Esophagus (tissue), 2 donors: ENCODE results near the gene PTPRT. TPM values are rescaled to one million over a fixed set of nuclear protein-coding genes. Genes with fewer than 3 reads are reported as not detected.

Experiments
- H3K27ac ChIP-seq, 2 donors: one replicate each; pipeline ENCODE4 v1.5.1; 2013; ENCODE audit warnings: low read depth in 2 of 2, mild to moderate bottlenecking in 2 of 2, inconsistent platforms in 1 of 2, low read length in 1 of 2, moderate library complexity in 1 of 2
- H3K27me3 ChIP-seq, 2 donors: one replicate each; pipeline ENCODE4 v1.6.1; 2013; ENCODE audit warnings: low read length in 2 of 2, control low read depth in 1 of 2, mild to moderate bottlenecking in 1 of 2; ENCODE audit not compliant: insufficient read depth in 2 of 2, control insufficient read depth in 1 of 2
- H3K36me3 ChIP-seq, 2 donors: one replicate each; pipeline ENCODE4 v1.6.1; 2013; ENCODE audit warnings: low read length in 1 of 2; ENCODE audit not compliant: control insufficient read depth in 2 of 2, insufficient read depth in 2 of 2
- H3K4me1 ChIP-seq, 2 donors: one replicate each; pipeline ENCODE4 v1.6.1; 2013; ENCODE audit warnings: low read length in 1 of 2; ENCODE audit not compliant: control insufficient read depth in 2 of 2, insufficient read depth in 2 of 2
- H3K4me3 ChIP-seq, 2 donors: one replicate each; pipeline ENCODE4 v1.5.1; 2013; ENCODE audit warnings: low read length in 2 of 2, mild to moderate bottlenecking in 2 of 2, low read depth in 1 of 2, moderate library complexity in 1 of 2
- H3K9me3 ChIP-seq, 2 donors: one replicate each; pipeline ENCODE4 v1.6.1; 2013; ENCODE audit warnings: mild to moderate bottlenecking in 2 of 2, low read depth in 1 of 2, low read length in 1 of 2, moderate library complexity in 1 of 2; ENCODE audit not compliant: control insufficient read depth in 2 of 2, insufficient read depth in 1 of 2
- WGBS, 2 donors: extraction: QIAGEN DNeasy Blood & Tissue Kit; methylation state at CpG; one replicate each; pipeline ENCODE4 v1.1.7; 2013; 5-methylcytosine and 5-hydroxymethylcytosine counted together
- polyA plus RNA-seq, 2 donors: library from polyadenylated mRNA; stranded (reverse); fragments of 200-250 nt; gene quantifications; one replicate each; pipeline ENCODE4 v1.2.3, GENCODE V29; 2013
- donor health status: healthy with polysubstance abuse.
- donor health status: Bipolar disorder and iron deficiency.

The PTPRT gene
- polyA plus RNA-seq, 2 donors = under 0.01 TPM

DNA sequence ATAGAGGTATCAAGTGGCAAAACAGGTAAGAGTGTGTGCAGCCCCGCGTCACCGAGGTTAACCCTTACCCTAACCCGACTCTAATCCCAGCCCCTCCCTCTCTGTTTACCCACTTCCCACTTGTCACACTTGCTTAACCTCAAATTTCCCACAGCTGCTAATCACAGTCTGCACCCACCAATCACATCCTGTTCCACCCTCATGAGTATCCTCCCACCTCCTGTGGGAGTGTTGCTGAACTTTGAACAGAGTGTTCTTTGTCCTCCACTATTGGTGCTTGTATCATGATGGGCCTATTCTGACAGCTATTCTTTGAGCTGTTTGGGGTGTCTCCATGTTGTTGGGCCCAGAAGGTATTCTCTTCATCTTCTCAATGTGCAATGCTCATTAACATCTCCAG is 487.8 kb downstream of the PTPRT start:
- no peaks in the 10 kb centered on the region for H3K4me1 ChIP-seq
- no peaks in the 10 kb centered on the region for H3K36me3 ChIP-seq
- no peaks in the 10 kb centered on the region for H3K9me3 ChIP-seq
- H3K27me3 ChIP-seq = no peaks in the 10 kb centered on the region
- H3K4me3 ChIP-seq = no peak overlapping the region
- 64 to 79% methylated on average over 4 of the region's 4 CpGs for WGBS, 2 donors
- no peak overlapping the region for H3K27ac ChIP-seq

DNA sequence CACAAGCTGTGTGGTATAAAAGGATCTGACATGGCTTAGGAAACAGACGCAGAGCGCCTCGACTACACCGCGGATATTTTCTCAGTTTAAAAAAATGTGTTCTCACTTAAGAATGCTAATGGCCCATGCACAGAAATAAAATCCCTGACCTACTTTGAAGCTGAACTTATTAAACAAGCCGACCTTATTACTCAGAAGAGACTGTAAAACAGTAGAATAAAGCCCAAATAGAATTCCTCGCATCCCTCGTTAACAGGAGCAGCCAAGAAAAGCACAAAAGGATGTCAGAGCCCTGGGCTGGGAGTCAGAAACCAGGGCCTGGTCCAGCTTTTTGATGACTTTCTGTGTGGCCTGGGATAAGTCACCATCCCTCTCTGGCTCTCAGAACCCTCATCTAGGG is 489.3 kb downstream of the PTPRT start:
- H3K27me3 ChIP-seq = no peaks in the 10 kb centered on the region
- 66 to 73% methylated on average over 8 of the region's 8 CpGs for WGBS, 2 donors
- no peak overlapping the region for H3K4me3 ChIP-seq
- H3K4me1 ChIP-seq = no peaks in the 10 kb centered on the region
- H3K9me3 ChIP-seq = no peaks in the 10 kb centered on the region
- H3K27ac ChIP-seq = no peak overlapping the region
- no peaks in the 10 kb centered on the region for H3K36me3 ChIP-seq

DNA sequence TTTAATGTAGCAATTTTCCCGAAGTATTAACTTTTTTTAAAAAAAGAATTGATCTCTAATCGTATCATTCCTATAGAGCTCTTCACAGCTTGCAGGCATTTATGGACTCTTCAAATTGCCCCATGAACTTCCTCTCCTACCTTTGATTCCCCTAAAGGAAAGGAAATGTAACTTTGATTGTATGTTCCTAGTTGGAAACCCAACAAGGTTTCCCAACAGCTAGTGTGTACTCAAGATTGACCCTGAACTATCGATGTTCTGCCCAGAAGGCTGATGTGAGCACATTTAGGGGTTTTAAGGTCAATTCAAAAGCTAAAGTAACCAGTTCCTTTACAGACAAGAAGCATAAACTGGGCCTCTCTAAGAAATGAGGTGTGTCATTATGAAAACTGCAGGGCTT is 491.7 kb downstream of the PTPRT start:
- no peak overlapping the region for H3K4me3 ChIP-seq
- no peaks in the 10 kb centered on the region for H3K9me3 ChIP-seq
- H3K4me1 ChIP-seq = no peaks in the 10 kb centered on the region
- H3K27ac ChIP-seq = no peak overlapping the region
- no peaks in the 10 kb centered on the region for H3K27me3 ChIP-seq
- no peaks in the 10 kb centered on the region for H3K36me3 ChIP-seq
- WGBS, 2 donors = 60 to 81% methylated on average over 3 of the region's 3 CpGs

DNA sequence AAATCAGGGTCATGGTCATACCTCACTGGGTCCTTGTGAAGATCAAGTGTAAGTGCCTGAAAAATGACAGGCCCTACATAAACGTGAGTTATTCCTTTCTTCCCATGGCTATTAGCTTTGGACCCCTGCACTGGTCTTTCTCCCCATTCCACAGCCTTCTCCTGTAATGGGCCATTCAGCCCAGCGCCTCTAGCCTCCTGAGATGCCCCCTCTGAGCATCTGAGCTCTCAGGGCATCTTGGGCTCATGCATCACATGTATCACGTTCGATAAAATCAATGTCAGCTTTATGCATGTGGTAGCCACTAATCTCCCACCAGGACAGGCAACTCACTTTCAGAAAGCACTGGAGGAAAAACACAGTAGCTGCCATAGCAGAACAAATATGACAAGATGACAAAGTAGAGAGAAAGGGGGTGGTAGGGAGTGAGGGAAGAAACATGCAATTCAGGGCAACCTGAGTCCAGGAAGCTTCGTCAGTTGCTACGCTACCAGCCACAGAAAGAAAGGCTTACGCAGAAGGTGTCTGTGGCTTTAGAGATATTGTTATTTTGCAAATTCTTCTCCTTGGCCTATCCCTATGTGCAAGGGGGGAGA is 498.8 kb downstream of the PTPRT start:
- no peak overlapping the region for H3K27ac ChIP-seq
- H3K4me1 ChIP-seq = no peaks in the 10 kb centered on the region
- no peak overlapping the region for H3K4me3 ChIP-seq
- no peaks in the 10 kb centered on the region for H3K27me3 ChIP-seq
- WGBS, 2 donors = 84 to 85% methylated on average over 7 of the region's 7 CpGs
- H3K9me3 ChIP-seq = peaks cover 0 to 4% of the 10 kb centered on the region in 2 donors
- no peaks in the 10 kb centered on the region for H3K36me3 ChIP-seq

DNA sequence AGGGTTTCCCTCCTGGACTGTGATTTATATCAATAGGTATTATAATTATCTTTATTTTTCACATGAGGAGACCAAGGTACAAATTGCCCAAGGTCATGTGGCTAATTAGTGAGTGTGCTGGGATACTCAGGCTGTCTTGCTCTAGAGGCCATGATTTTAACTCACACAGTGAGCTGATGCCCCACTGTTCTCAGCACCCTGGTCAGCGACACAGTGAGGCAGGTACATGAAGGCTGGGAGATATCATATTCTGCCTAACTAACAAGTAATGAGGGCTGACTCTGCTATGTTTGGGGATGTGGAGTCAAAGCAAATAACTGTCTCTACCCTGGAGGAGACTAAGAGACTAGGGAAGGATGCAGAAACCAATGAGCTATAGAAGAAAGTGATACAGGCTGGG is 501.1 kb downstream of the PTPRT start:
- WGBS, 2 donors = 46 to 50% methylated on average over 1 of the region's 1 CpG
- H3K4me3 ChIP-seq = no peak overlapping the region
- H3K9me3 ChIP-seq = peaks cover 0 to 4% of the 10 kb centered on the region in 2 donors
- H3K4me1 ChIP-seq = no peaks in the 10 kb centered on the region
- H3K27me3 ChIP-seq = no peaks in the 10 kb centered on the region
- H3K36me3 ChIP-seq = no peaks in the 10 kb centered on the region
- no peak overlapping the region for H3K27ac ChIP-seq

DNA sequence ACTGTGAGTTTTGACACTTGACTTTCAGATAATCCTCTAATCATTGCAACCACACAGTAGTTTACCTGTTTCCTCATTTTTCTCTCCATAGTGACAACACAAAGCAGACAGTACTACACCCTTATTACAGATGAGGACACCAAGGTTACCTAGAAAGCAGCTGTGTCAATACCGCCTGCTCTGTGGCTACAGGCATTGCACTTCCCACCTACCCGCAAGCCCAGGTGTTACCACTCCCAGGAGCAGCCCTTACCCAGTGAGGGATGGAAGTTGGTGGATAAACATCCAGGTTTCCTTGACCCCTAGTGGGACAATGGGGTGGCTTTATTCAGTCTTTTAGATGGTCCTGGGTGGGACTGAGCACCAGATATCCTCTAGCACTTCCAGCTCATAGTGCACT is 503.6 kb downstream of the PTPRT start:
- WGBS, 2 donors = 81 to 85% methylated on average over 2 of the region's 2 CpGs
- Histone ChIP-seq H3K36me3 (no peaks in the 10 kb centered on the region), H3K27ac (no peak overlapping the region), H3K4me1 (no peaks in the 10 kb centered on the region), H3K4me3 (no peak overlapping the region), H3K9me3 (peaks cover 0 to 4% of the 10 kb centered on the region in 2 donors), H3K27me3 (no peaks in the 10 kb centered on the region)

DNA sequence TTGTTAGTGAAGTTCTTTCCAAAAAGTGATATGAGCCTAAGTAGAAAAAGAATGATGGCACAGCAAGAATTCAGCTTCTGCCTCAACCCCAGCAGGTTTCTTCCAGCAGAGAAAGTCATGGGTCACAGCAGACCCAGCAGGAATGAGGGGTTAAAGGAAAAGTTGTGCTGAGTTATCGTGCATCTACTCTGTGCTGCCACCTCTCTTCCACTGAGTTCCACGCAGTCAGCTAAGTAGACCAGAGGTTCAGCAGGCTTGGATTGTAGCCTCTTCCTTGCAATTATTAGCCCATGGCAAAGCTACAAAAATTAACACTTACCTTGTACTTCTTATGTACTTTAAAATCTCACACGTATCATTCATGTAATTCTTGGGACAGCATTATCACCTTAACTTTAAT is 510.8 kb downstream of the PTPRT start:
- Histone ChIP-seq H3K4me3 (no peak overlapping the region), H3K9me3 (peaks cover 0 to 3% of the 10 kb centered on the region in 2 donors), H3K27ac (no peak overlapping the region), H3K4me1 (no peaks in the 10 kb centered on the region), H3K36me3 (no peaks in the 10 kb centered on the region), H3K27me3 (no peaks in the 10 kb centered on the region)
- WGBS, 2 donors = 37 to 48% methylated on average over 3 of the region's 3 CpGs

DNA sequence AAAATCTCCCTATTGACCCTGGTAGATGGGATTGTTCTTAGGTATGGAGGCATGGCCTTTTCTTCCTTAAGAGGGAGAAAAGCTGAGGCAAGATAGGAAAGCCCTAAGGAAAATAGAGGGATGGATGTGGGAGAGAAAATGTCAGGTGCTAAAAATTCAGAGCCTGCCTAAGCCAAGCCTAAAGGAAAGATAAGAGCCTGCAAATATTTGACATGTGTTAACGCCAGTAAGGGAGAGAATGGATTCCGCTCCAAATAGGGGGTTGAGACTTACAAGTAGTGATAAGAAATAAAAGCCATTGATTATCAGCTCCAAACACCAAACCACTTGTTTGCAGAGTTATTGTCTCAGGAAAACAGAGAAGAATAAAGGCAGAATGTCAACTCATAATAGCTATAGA is 533.6 kb downstream of the PTPRT start:
- no peaks in the 10 kb centered on the region for H3K9me3 ChIP-seq
- no peaks in the 10 kb centered on the region for H3K4me1 ChIP-seq
- 48 to 53% methylated on average over 2 of the region's 2 CpGs for WGBS, 2 donors
- no peaks in the 10 kb centered on the region for H3K36me3 ChIP-seq
- H3K27me3 ChIP-seq = no peaks in the 10 kb centered on the region
- H3K4me3 ChIP-seq = no peak overlapping the region
- no peak overlapping the region for H3K27ac ChIP-seq

DNA sequence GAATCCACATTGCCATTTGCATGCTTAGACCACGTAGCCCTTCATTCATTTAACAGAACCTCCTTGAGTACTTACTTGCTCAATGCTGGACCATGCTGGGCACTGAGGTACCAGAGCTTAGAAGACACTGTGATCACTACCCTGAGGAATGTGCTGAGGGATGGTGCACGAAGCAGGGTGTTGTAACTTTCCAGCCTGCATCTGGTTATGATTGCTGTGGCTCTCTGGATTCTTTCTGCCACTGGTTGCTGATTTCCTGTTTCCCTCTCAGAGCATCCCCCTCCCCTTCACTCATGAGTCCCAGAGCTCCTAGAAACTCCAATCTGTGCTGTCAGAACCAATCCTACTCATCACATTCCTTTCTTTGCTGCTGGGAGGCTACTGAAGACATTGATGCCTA is 537.4 kb downstream of the PTPRT start:
- WGBS, 2 donors = 47 to 54% methylated on average over 2 of the region's 2 CpGs
- Histone ChIP-seq H3K27me3 (no peaks in the 10 kb centered on the region), H3K36me3 (no peaks in the 10 kb centered on the region), H3K9me3 (peaks cover 0 to 2% of the 10 kb centered on the region in 2 donors), H3K4me3 (no peak overlapping the region), H3K27ac (no peak overlapping the region), H3K4me1 (no peaks in the 10 kb centered on the region)

DNA sequence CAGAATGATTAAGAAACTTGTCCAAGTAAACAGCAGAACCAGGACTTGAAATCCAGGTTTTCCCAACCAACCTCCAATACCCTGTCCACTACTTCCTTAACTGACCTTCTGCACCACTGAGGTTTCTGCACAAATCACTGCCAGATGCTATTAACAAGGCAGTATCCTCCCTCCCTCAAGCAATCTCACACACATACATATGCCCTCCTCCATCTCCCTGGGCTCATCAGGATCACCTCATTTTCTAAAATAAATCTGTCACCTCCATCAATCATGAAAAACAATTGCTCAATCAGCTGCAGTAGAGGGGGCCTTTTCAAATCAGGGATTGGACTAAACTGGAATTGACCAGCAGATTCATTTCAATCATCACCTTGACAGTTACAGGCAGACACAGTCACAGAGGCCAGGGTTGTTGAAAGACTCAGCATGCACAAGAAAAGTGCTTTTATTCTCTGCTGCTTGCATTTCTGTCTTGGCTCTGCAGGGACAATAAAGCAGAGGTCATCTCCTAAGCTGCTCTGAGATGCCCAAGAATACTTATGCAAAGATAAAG is 539.4 kb downstream of the PTPRT start:
- Histone ChIP-seq H3K27me3 (no peaks in the 10 kb centered on the region), H3K9me3 (peaks cover 0 to 2% of the 10 kb centered on the region in 2 donors), H3K4me1 (no peaks in the 10 kb centered on the region), H3K36me3 (no peaks in the 10 kb centered on the region), H3K4me3 (no peak overlapping the region), H3K27ac (no peak overlapping the region)
